Lower leg skin (tissue), 3 donors: Measurements from ENCODE around the gene DCAF15.

Experiments
- POLR2A ChIP-seq, 2 donors: fragments of 450-650 bp; IDR thresholded peaks; one replicate each; pipeline ENCODE4 v1.6.1; 2016 to 2017; ENCODE audit warnings: antibody characterized with exemption in 2 of 2, mild to moderate bottlenecking in 1 of 2, moderate library complexity in 1 of 2
- TF ChIP-seq, protein P1 (sequence below), 3 donors: fragments of 450-650 bp; IDR thresholded peaks; one replicate each; pipeline ENCODE4 v1.5.1; 2016; ENCODE audit warnings: antibody characterized with exemption in 3 of 3, mild to moderate bottlenecking in 3 of 3, moderate library complexity in 2 of 3

GRCh38 chr19:13934785-13935109 is 17.6 kb upstream of the DCAF15 start:
- no peak for TF ChIP-seq POLR2A (IDR thresholded peaks at IDR 0.05)
- TF ChIP-seq, protein P1, sequence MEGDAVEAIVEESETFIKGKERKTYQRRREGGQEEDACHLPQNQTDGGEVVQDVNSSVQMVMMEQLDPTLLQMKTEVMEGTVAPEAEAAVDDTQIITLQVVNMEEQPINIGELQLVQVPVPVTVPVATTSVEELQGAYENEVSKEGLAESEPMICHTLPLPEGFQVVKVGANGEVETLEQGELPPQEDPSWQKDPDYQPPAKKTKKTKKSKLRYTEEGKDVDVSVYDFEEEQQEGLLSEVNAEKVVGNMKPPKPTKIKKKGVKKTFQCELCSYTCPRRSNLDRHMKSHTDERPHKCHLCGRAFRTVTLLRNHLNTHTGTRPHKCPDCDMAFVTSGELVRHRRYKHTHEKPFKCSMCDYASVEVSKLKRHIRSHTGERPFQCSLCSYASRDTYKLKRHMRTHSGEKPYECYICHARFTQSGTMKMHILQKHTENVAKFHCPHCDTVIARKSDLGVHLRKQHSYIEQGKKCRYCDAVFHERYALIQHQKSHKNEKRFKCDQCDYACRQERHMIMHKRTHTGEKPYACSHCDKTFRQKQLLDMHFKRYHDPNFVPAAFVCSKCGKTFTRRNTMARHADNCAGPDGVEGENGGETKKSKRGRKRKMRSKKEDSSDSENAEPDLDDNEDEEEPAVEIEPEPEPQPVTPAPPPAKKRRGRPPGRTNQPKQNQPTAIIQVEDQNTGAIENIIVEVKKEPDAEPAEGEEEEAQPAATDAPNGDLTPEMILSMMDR (IDR thresholded peaks at IDR 0.05) = no peak
